Measurements from ENCODE around the gene ATG9B. TPM values are rescaled to one million over a fixed set of nuclear protein-coding genes. Genes with fewer than 3 reads are reported as not detected.

ATG9B gene
- total and polyA plus RNA-seq, 2 of the 13 experiments (the other 11 are each of a cell fraction or from before 2014, with no cell fraction given) = 0.24 TPM; not detected in 1

DNA sequence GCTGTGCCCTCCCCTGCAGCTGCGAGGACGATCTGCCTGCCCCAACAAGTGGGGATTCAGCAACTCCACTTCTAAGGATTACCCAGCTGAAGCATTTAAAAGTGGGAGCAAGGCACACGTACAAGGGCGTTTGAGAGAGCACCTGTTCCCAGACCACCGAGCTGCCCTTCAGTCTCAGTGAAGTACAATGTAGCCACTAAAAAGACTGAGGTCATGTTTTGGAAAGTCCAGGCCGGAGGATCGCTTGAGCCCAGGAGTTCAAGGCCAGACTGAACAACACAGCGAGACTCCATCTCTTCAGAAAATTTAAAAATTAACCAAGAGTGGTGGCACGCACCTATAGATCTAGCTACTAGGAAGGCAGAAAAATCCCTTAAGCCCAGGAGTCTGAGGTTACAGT lies 18.7 kb downstream of the ATG9B start:
- H3K9ac ChIP-seq (ENCODE audit: insufficient read depth, low read depth, low read length) = no peak overlapping the region
- no peaks in the 10 kb centered on the region for H3K79me2 ChIP-seq (ENCODE audit: insufficient read depth, low read length)
- no peaks in the 10 kb centered on the region for H4K20me1 ChIP-seq (ENCODE audit: insufficient read depth, low read length)
- ATAC-seq (no peak), DNase-seq (ENCODE audit: low spot score) (no peak), FAIRE-seq (peak; percentile 67)
- H3K36me3 ChIP-seq (replicated peaks in 1 of 2; ENCODE audit: control insufficient read depth in 1 of 2, insufficient read depth in 2 of 2, low read length in 2 of 2) = no peaks in the 10 kb centered on the region
- peak overlapping the region; percentile 98 for H3K4me2 ChIP-seq (ENCODE audit: low read depth, low read length)
- intact Hi-C loops (cut with micrococcal nuclease; ENCODE audit: unreplicated experiment) (no loop called here), in situ Hi-C loops (cut with HindIII; ENCODE audit: extremely low pct_ligation_motif_present, low pct_unique_long_range_greater_than_20kb) (no loop called here)
- no peaks in the 10 kb centered on the region for H3K9me3 ChIP-seq (ENCODE audit: low read length)
- peak overlapping the region in 1 of 3 experiments; percentile 17; a peak in 1 of 6 replicates for H3K4me3 ChIP-seq (replicated peaks in 1 of 3; ENCODE audit: insufficient read depth in 1 of 3, low read depth in 2 of 3, low read length in 3 of 3)
- no peak overlapping the region for H2AFZ ChIP-seq (ENCODE audit: low read length)
- peaks cover 79% of the 10 kb centered on the region for H3K4me1 ChIP-seq (ENCODE audit: insufficient read depth, low read length)
- no TSS peak for BruUV-seq (replicated peaks)
- WGBS (ENCODE audit: low lambda C conversion rate) = 5% methylated on average over 8 of the region's 9 CpGs
- ChIA-PET CTCF (ENCODE audit: low intra/inter-chr PET ratio, low total read pairs) (no interaction called here), POLR2A (interaction anchor here (0.9 to 1.7 kb wide), 2 partner anchors 11 to 23 kb away, joined by 4 to 5 read pairs; partner anchors contain the start of gene ABCB8)
- no peak overlapping the region for H3K27ac ChIP-seq (ENCODE audit: extremely low read length, insufficient read depth, low read length)
- peaks cover 0 to 2% of the 10 kb centered on the region in 2 experiments; a peak in 2 of 5 replicates for H3K27me3 ChIP-seq (ENCODE audit: control insufficient read depth in 1 of 2, insufficient read depth in 2 of 2, low read length in 2 of 2)
- no peak for TF ChIP-seq ZNF431 (CRISPR knock-in tag; IDR thresholded peaks at IDR 0.05; ENCODE audit: borderline replicate concordance, low read depth)
- no peak for TF ChIP-seq PAX8 (CRISPR knock-in tag; IDR thresholded peaks at IDR 0.05; ENCODE audit: borderline replicate concordance)
- TF ChIP-seq, protein P1, sequence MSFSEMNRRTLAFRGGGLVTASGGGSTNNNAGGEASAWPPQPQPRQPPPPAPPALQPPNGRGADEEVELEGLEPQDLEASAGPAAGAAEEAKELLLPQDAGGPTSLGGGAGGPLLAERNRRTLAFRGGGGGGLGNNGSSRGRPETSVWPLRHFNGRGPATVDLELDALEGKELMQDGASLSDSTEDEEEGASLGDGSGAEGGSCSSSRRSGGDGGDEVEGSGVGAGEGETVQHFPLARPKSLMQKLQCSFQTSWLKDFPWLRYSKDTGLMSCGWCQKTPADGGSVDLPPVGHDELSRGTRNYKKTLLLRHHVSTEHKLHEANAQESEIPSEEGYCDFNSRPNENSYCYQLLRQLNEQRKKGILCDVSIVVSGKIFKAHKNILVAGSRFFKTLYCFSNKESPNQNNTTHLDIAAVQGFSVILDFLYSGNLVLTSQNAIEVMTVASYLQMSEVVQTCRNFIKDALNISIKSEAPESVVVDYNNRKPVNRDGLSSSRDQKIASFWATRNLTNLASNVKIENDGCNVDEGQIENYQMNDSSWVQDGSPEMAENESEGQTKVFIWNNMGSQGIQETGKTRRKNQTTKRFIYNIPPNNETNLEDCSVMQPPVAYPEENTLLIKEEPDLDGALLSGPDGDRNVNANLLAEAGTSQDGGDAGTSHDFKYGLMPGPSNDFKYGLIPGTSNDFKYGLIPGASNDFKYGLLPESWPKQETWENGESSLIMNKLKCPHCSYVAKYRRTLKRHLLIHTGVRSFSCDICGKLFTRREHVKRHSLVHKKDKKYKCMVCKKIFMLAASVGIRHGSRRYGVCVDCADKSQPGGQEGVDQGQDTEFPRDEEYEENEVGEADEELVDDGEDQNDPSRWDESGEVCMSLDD (CRISPR knock-in tag; IDR thresholded peaks at IDR 0.05; ENCODE audit: borderline replicate concordance) = no peak
- TF ChIP-seq ZNF33A (CRISPR knock-in tag; IDR thresholded peaks at IDR 0.05; ENCODE audit: borderline replicate concordance) = no peak
- TF ChIP-seq SUZ12 (IDR thresholded peaks at IDR 0.05; ENCODE audit: low read depth, low read length) = no peak
- no peak for TF ChIP-seq ZNF766 (CRISPR knock-in tag; IDR thresholded peaks at IDR 0.05; ENCODE audit: borderline replicate concordance)
- no peak for TF ChIP-seq ZSCAN9 (CRISPR knock-in tag; IDR thresholded peaks at IDR 0.05; ENCODE audit: borderline replicate concordance)
- TF ChIP-seq, protein P2, sequence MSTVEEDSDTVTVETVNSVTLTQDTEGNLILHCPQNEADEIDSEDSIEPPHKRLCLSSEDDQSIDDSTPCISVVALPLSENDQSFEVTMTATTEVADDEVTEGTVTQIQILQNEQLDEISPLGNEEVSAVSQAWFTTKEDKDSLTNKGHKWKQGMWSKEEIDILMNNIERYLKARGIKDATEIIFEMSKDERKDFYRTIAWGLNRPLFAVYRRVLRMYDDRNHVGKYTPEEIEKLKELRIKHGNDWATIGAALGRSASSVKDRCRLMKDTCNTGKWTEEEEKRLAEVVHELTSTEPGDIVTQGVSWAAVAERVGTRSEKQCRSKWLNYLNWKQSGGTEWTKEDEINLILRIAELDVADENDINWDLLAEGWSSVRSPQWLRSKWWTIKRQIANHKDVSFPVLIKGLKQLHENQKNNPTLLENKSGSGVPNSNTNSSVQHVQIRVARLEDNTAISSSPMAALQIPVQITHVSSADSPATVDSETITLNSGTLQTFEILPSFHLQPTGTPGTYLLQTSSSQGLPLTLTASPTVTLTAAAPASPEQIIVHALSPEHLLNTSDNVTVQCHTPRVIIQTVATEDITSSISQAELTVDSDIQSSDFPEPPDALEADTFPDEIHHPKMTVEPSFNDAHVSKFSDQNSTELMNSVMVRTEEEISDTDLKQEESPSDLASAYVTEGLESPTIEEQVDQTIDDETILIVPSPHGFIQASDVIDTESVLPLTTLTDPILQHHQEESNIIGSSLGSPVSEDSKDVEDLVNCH (CRISPR knock-in tag; IDR thresholded peaks at IDR 0.05) = no peak
- TF ChIP-seq HNF4G (IDR thresholded peaks at IDR 0.05; ENCODE audit: borderline replicate concordance, low read depth, low read length) = no peak
- no peak for TF ChIP-seq HNF4G (CRISPR knock-in tag; IDR thresholded peaks at IDR 0.05; ENCODE audit: borderline replicate concordance, low read depth)
- TF ChIP-seq ZNF589 (CRISPR knock-in tag; conservative IDR thresholded peaks at IDR 0.05) = no peak
- TF ChIP-seq ZNF850 (CRISPR knock-in tag; conservative IDR thresholded peaks at IDR 0.05) = no peak
- TF ChIP-seq, protein P3, sequence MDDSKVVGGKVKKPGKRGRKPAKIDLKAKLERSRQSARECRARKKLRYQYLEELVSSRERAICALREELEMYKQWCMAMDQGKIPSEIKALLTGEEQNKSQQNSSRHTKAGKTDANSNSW (CRISPR knock-in tag; IDR thresholded peaks at IDR 0.05; ENCODE audit: borderline replicate concordance) = no peak
- TF ChIP-seq, protein P4, sequence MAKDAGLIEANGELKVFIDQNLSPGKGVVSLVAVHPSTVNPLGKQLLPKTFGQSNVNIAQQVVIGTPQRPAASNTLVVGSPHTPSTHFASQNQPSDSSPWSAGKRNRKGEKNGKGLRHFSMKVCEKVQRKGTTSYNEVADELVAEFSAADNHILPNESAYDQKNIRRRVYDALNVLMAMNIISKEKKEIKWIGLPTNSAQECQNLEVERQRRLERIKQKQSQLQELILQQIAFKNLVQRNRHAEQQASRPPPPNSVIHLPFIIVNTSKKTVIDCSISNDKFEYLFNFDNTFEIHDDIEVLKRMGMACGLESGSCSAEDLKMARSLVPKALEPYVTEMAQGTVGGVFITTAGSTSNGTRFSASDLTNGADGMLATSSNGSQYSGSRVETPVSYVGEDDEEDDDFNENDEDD (CRISPR knock-in tag; IDR thresholded peaks at IDR 0.05; ENCODE audit: borderline replicate concordance) = no peak
